Activated CD4-positive, CD25-positive, alpha-beta regulatory T cell treated with anti-CD3 and anti-CD28 coated beads, Interleukin-2, amount 50 U/mL, for 16 hours (primary cell): Measurements from ENCODE around the gene DHX15.

ENCODE experiments used
- DNase-seq: peaks from one replicate; pipeline ENCODE4 v3.0.0-alpha.2; 2020; ENCODE audit warnings: low read depth, low spot score

DHX15 gene

DNA sequence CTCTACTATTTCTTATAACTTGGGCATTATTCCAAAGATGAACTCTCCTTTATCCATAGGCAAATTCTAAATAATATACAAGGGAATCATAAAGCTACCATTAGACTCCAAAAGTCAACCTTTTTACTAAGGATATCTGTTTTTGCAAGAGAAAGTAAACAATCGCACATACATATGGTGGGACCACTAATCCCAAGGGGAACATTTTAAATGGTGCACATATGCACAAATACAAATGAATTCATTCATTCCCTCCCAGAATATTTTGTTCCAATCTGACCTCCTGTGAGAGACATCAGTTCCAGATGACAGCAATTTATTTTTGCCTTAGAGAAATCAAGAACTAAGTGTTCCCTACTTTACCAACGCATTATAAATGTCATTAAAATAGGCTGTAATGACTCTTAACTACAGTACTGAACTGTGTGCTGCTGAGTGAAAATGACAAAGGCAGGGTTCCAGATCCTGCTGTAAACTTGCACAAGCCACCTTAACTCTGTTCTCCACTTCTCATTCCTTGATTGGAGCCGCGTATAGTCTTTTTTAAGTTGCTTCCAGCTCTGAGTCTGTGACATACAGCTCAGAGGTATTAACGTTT lies 2.0 kb downstream of the DHX15 start:
- no peak for DNase-seq

- no peak for DNase-seq
Measured at GRCh38 chr4:24578364-24578763, 6.0 kb downstream of the DHX15 start.

DNA sequence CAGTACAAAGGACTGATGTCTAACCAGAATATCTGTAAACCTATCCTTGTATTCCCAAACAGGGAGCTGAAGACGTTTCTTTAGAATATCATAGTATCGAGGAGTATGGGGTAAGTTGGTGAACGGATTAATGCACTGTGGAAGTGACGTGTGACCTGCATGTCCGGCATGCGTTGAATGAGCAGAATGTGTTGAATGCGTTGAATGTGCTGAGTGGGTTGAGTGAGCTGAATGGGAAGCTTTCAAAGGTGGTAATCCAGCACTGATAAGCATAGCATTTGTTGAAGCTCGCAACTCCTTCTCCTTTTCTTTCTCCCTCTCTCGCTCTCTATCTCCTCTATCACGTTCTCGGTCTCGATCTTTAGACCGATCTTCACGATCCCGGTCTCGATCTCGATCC lies 8.1 kb downstream of the DHX15 start:
- no peak for DNase-seq

GRCh38 chr4:24574236-24574635 lies 10.1 kb downstream of the DHX15 start:
- DNase-seq, result no peak

- DNase-seq, result no peak
Measured at GRCh38 chr4:24573582-24573981, 10.8 kb downstream of the DHX15 start.

- DNase-seq, result no peak
Measured at GRCh38 chr4:24570574-24571236, 13.6 kb downstream of the DHX15 start.

- no peak for DNase-seq
Measured at GRCh38 chr4:24570172-24570571, 14.2 kb downstream of the DHX15 start.

DNA sequence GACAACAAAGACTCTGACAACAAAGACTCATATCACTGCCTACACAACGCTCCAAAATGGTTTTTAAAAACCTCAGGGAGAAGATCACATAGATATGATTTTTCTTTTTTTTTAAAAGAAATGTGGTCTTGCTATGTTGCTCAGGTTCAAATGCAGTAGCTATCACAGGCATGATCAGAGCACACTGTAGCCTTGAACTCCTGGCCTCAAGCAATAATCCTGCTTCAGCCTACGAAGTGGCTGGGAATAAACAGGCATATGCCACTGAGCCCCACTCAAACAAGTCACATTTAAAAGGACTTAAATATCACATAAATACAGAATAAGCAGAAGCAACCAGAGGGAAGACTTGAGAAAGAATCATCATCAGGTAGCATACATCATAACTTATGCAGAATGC lies 14.7 kb downstream of the DHX15 start:
- DNase-seq, result no peak

- DNase-seq, result no peak
Measured at GRCh38 chr4:24568425-24568824, 15.9 kb downstream of the DHX15 start.

GRCh38 chr4:24565054-24565453 lies 19.3 kb downstream of the DHX15 start:
- DNase-seq, result no peak

- DNase-seq, result no peak
Measured at GRCh38 chr4:24564488-24564887, 19.9 kb downstream of the DHX15 start.

GRCh38 chr4:24561438-24562139 lies 22.8 kb downstream of the DHX15 start:
- DNase-seq, result no peak

- no peak for DNase-seq
Measured at GRCh38 chr4:24560868-24561368, 23.4 kb downstream of the DHX15 start.

GRCh38 chr4:24559889-24560288 lies 24.5 kb downstream of the DHX15 start:
- DNase-seq, result no peak

DNA sequence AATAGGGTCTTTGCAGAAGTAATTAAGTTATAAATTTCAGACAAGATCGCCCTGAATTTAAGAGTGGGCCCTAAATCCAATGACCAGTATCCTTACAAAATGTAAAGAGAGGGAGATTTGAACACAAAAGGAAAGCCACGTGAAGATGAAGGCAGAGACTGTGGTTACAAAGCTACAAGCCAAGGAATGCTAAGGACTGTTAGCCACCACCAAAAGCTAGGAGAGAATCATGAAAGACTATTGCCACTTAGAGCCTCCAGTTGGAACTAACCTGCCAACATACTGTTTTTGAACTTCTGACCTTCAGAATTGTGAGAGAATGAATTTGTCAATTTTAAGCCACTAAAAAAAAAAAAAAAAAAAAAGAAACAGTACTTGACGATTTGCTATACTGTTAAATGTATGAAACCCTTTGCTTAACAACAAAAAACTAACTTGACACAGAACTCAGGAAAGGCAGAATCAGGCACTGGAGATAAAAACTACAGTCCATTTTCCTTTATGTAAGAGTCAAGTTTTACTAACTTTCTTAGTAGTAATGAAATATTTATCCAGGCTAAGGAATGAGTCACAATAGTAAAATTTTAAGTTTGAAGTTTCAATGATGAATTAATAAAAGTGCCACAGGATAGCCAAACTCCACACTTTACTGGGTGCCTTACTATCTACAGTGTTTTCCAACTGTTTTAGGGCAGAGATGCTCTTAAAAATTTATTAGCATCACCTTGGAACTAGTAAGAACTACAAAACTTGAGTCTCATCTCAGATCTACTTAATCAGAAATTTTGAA lies 25.1 kb downstream of the DHX15 start:
- DNase-seq, result no peak

DNA sequence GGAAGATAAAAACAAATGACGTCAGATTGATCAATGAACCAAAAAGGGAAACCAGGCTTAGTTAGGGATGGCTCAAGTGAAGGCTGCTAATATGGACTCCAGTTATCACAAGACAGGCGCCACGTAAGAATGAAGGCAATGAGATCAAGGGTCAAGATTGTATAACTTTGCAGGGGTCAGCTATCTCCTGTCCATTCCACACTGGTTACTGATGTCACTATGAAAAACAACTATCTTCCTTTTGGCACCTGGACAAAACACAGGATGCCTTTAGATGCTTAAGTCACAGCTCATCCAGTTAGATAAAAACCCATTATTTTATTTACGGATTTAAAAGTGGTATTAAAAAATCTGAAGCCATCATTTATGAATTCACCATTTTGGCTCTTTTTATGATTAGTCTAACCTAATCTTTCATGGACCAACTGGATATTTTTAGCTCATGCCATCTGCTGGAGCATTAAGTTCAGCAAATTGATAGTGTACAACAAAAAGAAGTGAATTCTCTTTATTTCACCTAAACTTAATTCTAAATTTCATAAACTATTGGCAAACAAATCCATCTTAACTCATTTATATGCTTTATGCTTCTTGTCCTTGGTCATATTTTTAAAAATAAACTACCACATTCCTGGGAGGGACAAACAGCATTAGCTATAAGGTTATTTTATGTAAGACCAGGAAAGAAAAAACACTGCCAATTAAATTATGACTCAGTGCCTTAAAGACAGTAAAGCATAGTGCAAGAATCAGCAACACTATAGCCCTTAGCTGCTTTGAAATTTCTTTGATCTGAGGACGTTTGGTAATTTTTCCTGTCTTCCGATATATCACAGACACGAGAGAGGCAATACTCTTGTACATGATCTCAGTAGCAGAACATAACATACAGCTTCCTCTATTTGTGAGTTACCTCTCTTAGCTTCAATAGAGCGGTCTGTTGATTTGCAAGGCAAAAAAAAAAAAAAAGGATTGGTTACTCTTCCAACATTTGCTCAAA lies 27.0 kb downstream of the DHX15 start:
- no peak for DNase-seq

- DNase-seq, result no peak
Measured at GRCh38 chr4:24551492-24552289, 32.7 kb downstream of the DHX15 start.

DNA sequence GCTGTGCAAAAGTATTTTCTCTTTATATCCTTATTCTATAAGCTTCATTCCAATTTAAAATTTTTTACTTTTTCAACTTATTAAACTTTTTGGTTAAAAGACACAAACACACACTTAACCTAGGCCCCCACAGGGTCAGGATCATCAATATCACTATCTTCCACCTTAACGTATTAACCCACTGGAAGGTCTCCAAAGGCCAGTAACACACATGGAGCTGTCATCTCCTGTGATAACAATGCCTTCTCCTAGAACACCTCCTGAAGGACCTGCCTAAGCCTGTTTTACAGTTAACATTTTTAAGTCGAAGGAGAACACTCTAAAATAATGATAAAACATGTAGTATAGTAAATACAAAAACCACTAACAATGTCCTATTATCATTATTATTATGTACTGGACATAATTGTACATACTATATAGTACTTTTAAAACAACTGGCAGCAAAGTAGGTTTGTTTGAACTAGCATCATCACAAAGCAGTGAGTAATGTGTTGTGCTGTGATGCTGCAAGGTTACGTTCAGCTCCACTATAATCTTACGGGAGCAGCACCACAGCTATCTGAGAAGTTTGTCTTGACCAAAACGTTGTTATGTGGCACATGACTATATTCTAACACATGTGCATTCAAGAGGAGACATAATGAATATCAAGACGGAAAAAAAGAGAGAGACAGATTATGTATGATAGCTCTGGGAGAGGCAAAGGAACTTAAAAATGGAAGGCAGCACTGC lies 33.7 kb downstream of the DHX15 start:
- no peak for DNase-seq

- no peak for DNase-seq
Measured at GRCh38 chr4:24547979-24548378, 36.4 kb downstream of the DHX15 start.
